Cardiac fibroblast (primary cell): Measurements from ENCODE around the gene FNDC3A.

ENCODE experiments used
- DNase-seq, 2 donors: peaks; one replicate each; pipeline versions ENCODE4 v3.0.0 to v3.0.0-alpha.2; 2010; ENCODE audit warnings: low read depth in 2 of 2
- H3K4me3 ChIP-seq, 2 donors: replicated peaks in 1 of 2; 1 replicate in 1 of 2; 2 replicates in 1 of 2; pipeline ENCODE4 v1.5.1; 2011; ENCODE audit warnings: low read depth in 2 of 2, low read length in 2 of 2, mild to moderate bottlenecking in 2 of 2, moderate library complexity in 1 of 2
- CTCF ChIP-seq: IDR thresholded peaks from one replicate; pipeline ENCODE4 v1.5.1; 2011; ENCODE audit warnings: low read depth, mild to moderate bottlenecking, low read length, inconsistent platforms

Gene FNDC3A

GRCh38 chr13:49164712-49165111 is 189.0 kb downstream of the FNDC3A start:
- DNase-seq: no peak
- H3K4me3 ChIP-seq: no peak overlapping the region
- TF ChIP-seq CTCF: no peak

- no peak for TF ChIP-seq CTCF
- peak in 1 of 2 donors; percentile 6 for DNase-seq
- H3K4me3 ChIP-seq: no peak overlapping the region
These were observed 190.4 kb downstream of the FNDC3A start for GRCh38 chr13:49165798-49166752.

- TF ChIP-seq CTCF: no peak
- DNase-seq: no peak
- no peak overlapping the region for H3K4me3 ChIP-seq
These were observed 195.6 kb downstream of the FNDC3A start for GRCh38 chr13:49171359-49171758.

- no peak for TF ChIP-seq CTCF
- no peak overlapping the region for H3K4me3 ChIP-seq
- peak; percentile 3 to 26 for DNase-seq
These were observed 208.1 kb downstream of the FNDC3A start for GRCh38 chr13:49183672-49184325.

GRCh38 chr13:49184621-49185020 is 208.9 kb downstream of the FNDC3A start:
- TF ChIP-seq CTCF: no peak
- DNase-seq: no peak
- no peak overlapping the region for H3K4me3 ChIP-seq

GRCh38 chr13:49185264-49185663 is 209.6 kb downstream of the FNDC3A start:
- H3K4me3 ChIP-seq: no peak overlapping the region
- DNase-seq: peak in 1 of 2 donors; percentile 13
- TF ChIP-seq CTCF: no peak
